ENCODE results near the gene KCNN3.
A peak's percentile ranks its signal among the peaks of the same experiment; 100 is the strongest.

- no peak for TF ChIP-seq POLR2A (IDR thresholded peaks at IDR 0.05)
- no peak for TF ChIP-seq CTCF (IDR thresholded peaks at IDR 0.05)
- TF ChIP-seq POLR2AphosphoS5 (IDR thresholded peaks at IDR 0.05): peak in 1 of 2 donors; percentile 21
Measured at GRCh38 chr1:154837672-154838171, 32.4 kb downstream of the KCNN3 start.
